ENCODE data around the gene ZFTA. TPM values are rescaled to one million over a fixed set of nuclear protein-coding genes. Genes with fewer than 3 reads are reported as not detected.

Gene ZFTA
- polyA plus RNA-seq, 1 donor (not counting 4 experiments of a cell fraction or from before 2014, with no cell fraction given), result 4.6 TPM

DNA sequence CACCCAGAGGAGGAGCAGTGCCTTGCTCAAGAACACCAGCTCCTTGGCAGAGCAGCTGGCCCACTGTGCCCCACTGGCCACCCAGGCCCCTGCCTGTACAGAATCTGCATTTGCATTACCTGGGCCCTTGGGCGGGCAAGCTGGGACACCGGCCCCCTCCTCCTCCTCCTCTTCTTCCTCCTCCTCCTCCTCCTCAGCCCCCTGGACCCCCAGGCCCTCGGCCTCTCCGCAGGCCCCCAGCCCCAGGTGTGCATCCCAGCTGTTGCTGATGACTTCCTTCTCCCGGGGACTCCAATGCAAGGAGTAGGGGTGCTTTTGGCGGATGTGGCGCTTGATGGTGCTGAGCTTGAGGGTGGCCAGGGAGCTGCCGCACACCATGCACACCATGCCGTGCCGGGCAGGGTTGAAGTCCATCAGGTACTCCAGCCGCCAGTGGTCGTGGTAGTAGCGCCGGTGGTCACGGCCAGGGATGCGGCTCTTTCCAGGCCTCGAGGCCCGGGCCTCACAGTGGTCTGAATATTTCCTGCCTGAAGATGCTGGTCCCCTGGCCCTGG is 2.8 kb downstream of the ZFTA start:
- dilution Hi-C loops (cut with MboI; ENCODE audit: extremely low pct_ligation_motif_present, low sequenced_read_pairs), result no loop called here
- Histone ChIP-seq H3K9ac (ENCODE audit: control insufficient read depth, extremely low read depth, insufficient read depth, low read length) (no peak overlapping the region), H3K4me2 (ENCODE audit: control insufficient read depth, extremely low read depth, insufficient read depth, low read depth, low read length) (no peak overlapping the region), H3K79me2 (ENCODE audit: control insufficient read depth, insufficient read depth, low read length) (peaks cover 3% of the 10 kb centered on the region), H3K36me3 (ENCODE audit: control insufficient read depth in 2 of 2, extremely low read depth in 1 of 2, insufficient read depth in 2 of 2, low read length in 2 of 2) (peaks cover 2 to 4% of the 10 kb centered on the region in 2 experiments), H3K27ac (ENCODE audit: control insufficient read depth, insufficient read depth, low read length) (no peak overlapping the region), H3K4me3 (ENCODE audit: control insufficient read depth in 2 of 3, extremely low read depth in 1 of 3, insufficient read depth in 2 of 3, low read depth in 1 of 3, low read length in 3 of 3) (no peak overlapping the region), H3K9me1 (ENCODE audit: control insufficient read depth, extremely low read depth, insufficient read depth, low read length) (no peaks in the 10 kb centered on the region), H3K9me3 (ENCODE audit: control insufficient read depth, low read depth, low read length) (no peaks in the 10 kb centered on the region), H4K20me1 (ENCODE audit: control insufficient read depth, extremely low read depth, insufficient read depth, low read length) (peaks cover 9% of the 10 kb centered on the region), H3K4me1 (ENCODE audit: control insufficient read depth, extremely low read depth, insufficient read depth, low read length) (peaks cover 8% of the 10 kb centered on the region), H3K27me3 (ENCODE audit: control insufficient read depth, extremely low read depth, insufficient read depth, low read length) (no peaks in the 10 kb centered on the region), H2AFZ (ENCODE audit: control insufficient read depth, low read length) (no peak overlapping the region)
- TF ChIP-seq EZH2 (IDR thresholded peaks at IDR 0.05; ENCODE audit: low read length) (no peak), CTCF (optimal IDR thresholded peaks at IDR 0.05 in 1 of 3, IDR thresholded peaks at IDR 0.05 in 1 of 3, conservative IDR thresholded peaks at IDR 0.05 in 1 of 3; ENCODE audit: extremely low read depth in 1 of 3, insufficient read depth in 2 of 3, low read length in 3 of 3) (no peak)
- FAIRE-seq, result no peak
- no peak for DNase-seq (ENCODE audit: low read depth, low spot score)

DNA sequence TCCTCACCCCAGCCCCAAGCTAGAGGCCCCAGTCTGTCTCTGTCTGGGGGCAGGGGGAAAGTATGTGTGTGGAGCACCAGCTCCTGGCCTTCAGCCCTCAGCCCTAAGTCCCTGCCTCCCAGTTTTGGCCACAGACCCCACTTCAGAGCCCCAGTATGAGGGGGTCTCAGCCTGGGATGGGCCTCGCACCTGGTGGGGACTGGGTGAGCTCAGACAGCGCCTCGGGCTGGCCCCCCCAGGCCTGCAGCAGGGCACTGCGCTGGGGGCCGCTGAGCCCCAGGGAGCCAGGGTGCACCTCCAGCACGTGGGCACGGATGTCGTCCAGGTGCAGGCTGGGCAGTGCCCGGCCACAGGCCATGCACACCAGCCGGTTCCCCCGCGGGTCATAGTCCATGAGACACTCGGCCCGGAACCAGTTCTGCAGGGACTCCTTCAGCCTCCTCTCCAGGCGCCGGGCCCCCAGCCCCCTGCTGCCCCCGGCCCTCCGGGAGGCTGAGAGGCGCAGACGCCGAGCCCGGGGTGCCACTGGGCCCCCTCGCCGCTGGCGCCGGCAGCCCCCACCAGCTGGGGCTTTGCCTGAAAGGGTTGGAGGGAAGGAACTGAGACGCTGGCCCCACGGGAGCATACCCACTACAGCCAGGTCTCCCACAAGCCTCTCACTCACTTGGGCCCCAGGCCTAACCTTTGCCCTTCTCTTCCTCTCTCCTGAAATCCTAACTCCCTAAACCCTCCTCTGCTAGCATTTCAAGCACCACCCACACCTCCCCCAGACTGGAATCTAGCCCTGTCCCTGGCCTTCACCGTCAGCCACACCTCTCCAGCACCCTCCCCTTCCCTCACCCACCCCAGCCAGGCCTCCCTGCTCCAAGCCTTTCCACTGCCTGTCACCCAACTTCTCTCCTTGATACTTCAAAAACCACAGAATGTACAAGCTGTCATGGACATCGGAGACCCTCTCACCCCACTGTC is 3.6 kb downstream of the ZFTA start:
- Histone ChIP-seq H3K27me3 (ENCODE audit: control insufficient read depth, extremely low read depth, insufficient read depth, low read length) (no peaks in the 10 kb centered on the region), H4K20me1 (ENCODE audit: control insufficient read depth, extremely low read depth, insufficient read depth, low read length) (peaks cover 9% of the 10 kb centered on the region), H3K27ac (ENCODE audit: control insufficient read depth, insufficient read depth, low read length) (no peak overlapping the region), H3K9me1 (ENCODE audit: control insufficient read depth, extremely low read depth, insufficient read depth, low read length) (no peaks in the 10 kb centered on the region), H3K4me3 (ENCODE audit: control insufficient read depth in 2 of 3, extremely low read depth in 1 of 3, insufficient read depth in 2 of 3, low read depth in 1 of 3, low read length in 3 of 3) (no peak overlapping the region), H3K9ac (ENCODE audit: control insufficient read depth, extremely low read depth, insufficient read depth, low read length) (no peak overlapping the region), H3K36me3 (ENCODE audit: control insufficient read depth in 2 of 2, extremely low read depth in 1 of 2, insufficient read depth in 2 of 2, low read length in 2 of 2) (peaks cover 2 to 4% of the 10 kb centered on the region in 2 experiments), H3K4me1 (ENCODE audit: control insufficient read depth, extremely low read depth, insufficient read depth, low read length) (peaks cover 8% of the 10 kb centered on the region), H3K79me2 (ENCODE audit: control insufficient read depth, insufficient read depth, low read length) (peaks cover 3% of the 10 kb centered on the region), H3K4me2 (ENCODE audit: control insufficient read depth, extremely low read depth, insufficient read depth, low read depth, low read length) (no peak overlapping the region), H2AFZ (ENCODE audit: control insufficient read depth, low read length) (no peak overlapping the region), H3K9me3 (ENCODE audit: control insufficient read depth, low read depth, low read length) (no peaks in the 10 kb centered on the region)
- no peak for TF ChIP-seq CTCF (optimal IDR thresholded peaks at IDR 0.05 in 1 of 3, IDR thresholded peaks at IDR 0.05 in 1 of 3, conservative IDR thresholded peaks at IDR 0.05 in 1 of 3; ENCODE audit: extremely low read depth in 1 of 3, insufficient read depth in 2 of 3, low read length in 3 of 3)
- no peak for TF ChIP-seq EZH2 (IDR thresholded peaks at IDR 0.05; ENCODE audit: low read length)
- FAIRE-seq (no peak), DNase-seq (ENCODE audit: low read depth, low spot score) (no peak)
- dilution Hi-C loops (cut with MboI; ENCODE audit: extremely low pct_ligation_motif_present, low sequenced_read_pairs), result no loop called here
